GM18502 (cell line): ENCODE measurements around the gene ASTN1.

Experiments used
- ATAC-seq: cut with Tn5 transposase; IDR thresholded peaks from one replicate; pipeline ENCODE4 v1.9.1; 2021; ENCODE audit warnings: mild to moderate bottlenecking; ENCODE audit not compliant: unreplicated experiment, poor library complexity

ASTN1 gene

DNA sequence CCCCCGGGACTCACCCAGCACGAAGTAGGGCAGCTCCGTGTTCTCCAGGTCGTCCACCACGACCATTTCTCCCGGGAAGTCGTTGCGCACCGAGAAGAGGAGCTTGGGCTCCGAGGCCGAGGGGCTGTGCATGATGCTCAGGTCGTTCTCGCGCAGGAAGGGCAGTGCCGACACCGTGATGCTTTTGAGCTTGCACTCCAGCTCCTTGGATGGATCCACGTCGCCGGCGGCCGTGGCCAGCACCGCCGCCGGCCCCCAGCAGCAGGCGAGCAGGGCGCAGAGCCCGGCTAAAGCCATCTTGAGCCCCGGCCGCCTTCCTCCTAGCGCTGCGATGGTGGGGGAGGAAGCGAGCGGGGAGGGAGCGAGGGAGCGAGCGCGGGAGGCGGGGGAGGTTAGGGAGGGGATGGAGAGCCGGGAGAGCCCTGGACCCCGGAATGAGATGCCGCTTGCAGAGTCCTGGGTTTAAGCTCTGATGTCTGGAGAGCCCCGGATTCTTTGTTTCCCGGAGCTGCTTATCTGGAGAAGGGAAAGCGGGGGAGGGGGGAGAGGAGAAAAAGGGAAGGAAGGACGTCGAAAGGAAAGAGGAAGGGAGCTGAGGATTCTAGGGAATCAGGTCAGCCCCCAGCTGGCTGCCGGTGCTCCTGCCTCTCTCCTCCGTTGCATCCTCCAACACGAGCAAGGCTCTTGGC lies at the start of gene ASTN1:
ASTN1 (minus strand) TSS at position 333 of the 689 bp plus-strand sequence; CDS start at position 297, 36 bp downstream.
- no peak for ATAC-seq

DNA sequence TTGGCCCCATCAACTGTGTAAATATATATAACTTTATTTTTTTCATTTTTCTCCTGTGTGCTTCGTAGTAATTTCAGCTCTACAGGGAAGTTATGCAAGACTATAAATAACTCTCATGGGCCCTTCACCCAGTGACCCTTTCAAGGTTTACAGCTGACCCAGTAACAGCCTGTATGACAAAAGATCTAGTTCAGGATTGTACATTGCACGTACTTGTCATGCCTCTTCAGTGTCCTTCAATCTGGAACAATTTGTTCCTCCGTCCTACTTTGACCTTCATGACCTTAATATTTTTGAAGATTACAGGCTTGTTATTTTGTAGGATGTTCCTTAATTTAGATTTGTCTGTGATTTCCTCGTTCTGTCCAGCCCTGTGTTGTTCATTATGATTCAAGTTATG lies 46.7 kb upstream of the ASTN1 start:
- no peak for ATAC-seq

DNA sequence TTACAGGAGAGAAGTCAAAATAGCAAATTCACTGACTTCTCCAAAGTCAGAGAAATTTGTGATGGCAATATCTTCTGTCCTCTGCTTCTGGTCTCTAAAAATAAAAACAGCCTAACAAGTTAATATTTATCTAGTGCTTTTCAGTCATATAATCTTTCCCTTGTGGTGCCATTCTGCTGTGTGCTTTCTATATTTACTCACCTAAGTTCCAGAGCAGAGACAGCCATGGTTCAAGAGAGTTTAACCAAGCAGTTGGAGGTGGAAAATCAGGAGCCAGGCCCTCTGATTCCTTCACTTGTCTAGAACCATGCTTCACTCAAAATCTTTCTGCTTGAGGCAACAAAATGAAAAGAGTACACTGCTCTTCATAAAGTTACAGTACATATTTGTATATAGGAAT lies 45.6 kb upstream of the ASTN1 start:
- no peak for ATAC-seq

DNA sequence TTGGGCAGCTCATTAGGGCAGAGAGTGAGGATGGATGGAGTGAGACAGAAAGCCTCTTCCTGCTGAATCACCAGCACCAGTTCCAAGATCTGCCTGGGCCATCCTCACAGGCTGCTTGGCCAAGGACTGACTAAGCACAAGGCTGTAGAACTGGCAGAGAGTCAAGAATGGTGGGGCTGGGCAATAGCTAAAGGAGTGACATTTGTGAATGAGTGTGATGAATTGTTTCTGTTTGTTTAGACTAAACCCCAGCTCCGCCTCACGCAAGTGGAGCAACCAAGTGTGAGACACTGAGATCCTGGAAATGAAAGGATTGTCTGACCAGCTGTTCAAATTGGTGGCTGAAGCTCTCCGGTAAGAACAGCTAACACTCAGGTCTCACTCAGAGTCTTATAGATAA lies 44.8 kb upstream of the ASTN1 start:
- ATAC-seq = no peak

DNA sequence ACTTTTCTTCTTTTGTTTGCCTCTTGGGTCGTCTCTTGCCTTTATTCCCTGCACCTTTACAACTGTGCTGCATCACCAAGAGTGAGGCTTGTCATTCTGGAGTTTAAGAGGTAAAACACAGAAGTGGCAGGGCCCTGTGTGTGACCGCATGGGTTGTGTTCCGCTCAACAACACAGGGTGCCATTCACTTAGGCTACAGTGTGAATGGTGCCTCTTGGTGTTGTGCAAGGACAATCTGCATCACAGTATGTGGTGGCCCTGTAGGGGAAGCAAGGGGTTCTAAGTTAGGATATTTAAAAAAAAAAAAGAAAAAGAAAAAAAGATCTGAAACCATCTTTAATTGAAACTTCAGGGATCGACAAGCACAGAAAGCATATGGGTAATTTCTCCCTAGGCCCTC lies 44.4 kb upstream of the ASTN1 start:
- no peak for ATAC-seq

DNA sequence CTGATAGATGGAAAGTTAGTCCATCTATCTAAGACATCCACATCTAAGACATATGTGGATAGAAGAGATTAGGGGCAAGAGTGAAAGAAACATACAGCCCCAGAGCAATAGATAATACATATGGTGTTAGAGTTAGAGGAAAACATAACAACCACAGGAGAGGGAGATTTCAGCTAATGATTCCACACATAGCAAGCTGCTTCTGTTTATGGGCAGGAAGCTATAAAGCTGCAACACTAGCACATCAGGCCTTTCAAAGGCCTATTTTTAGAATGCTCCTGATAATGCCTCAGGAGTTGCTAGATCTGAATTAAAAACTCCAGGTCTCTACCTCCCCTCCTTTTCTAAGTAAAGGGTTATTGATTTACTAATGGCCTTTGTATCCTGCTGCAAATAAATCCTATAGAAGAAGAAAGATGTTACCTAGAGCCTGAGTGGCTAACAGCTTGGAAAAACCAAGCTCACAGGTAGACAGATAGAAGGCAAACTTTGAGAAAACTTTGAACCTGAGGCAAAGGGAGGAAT lies 42.4 kb upstream of the ASTN1 start:
- ATAC-seq = no peak

DNA sequence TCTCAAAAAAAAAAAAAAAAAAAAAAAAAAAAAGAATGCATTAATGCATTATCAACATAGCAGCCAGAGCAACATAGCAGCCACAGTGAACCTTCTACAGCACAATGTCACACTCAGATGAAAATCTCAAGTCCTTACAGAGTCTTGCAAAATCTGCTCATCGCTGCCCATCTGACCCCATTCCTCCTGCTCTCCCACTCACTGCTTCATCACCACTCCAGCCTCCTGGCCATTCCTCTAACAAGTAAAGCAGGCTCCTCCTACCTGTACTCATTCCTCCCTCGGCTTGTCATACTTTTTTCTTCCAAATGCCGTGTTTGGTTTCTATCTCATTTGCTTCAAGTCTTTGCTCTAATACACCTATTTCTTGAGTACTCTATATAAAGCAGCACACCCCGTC lies 35.8 kb upstream of the ASTN1 start:
- no peak for ATAC-seq

DNA sequence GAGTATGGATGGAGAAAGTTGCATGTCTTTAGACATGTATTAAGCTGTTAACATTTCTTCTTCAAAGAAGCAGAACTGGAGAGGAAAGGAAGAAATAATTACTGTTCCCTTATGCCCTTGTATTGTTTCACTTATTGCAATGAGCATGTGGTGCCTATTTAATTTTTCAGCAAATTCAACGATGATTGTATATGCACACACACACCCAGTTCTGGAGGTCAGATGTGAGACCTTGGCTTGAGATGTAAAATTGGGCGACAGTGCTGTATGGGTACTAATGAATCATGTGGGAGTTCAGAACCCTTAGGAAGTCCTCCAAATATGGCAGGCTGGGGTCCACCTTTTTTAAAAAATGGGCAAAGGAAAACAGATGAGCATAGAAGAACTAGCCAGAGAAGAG lies 33.7 kb upstream of the ASTN1 start:
- no peak for ATAC-seq

DNA sequence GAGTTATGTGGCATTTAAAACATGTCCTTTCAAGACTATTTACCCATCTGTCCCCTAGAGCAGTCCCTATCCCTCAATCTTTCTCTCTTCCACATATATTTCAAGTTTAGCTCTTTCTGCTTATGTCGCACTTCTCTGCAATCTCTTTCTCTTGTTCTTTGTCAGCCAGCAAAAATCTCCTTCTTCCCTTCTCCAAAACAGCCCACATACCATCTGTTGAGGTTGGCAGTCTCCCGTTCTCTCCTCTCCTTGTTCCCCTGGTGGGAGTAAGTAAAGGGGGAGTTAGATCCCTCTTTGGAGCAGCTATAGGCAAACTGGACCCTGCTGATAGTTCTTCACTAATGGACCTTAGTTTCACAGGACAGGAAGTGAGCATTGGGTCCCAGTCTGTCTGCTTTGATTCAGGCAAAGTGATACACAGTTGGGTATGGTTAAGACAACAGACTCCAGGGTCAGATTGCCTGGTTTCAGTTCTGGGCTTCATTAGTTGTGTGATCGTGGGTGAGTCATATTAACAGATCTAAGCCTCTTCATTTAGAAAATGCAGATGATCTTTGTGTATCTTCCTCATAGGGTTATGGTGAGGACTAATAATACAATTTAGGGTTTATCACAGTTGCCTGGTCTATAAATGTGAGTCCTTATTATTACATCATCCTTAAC lies 25.9 kb upstream of the ASTN1 start:
- ATAC-seq = no peak

DNA sequence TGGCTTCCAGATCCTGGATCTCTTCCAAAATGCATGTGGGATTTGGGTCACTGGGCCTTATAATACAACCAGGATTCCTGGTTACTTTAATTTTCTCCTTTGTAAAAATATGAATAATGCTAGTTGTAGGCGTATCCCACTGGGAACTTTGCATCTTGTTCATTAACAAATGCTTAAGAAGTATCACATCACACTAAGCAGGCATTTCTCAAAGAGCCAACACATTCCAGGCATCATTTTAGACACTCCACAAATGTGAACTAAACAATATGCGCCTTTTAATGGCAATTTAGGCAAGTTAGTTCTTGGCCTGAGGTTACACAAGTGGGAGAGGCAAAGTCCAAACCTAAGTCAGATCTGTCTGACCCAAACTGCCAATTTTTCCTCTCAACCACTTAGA lies 22.1 kb upstream of the ASTN1 start:
- no peak for ATAC-seq

DNA sequence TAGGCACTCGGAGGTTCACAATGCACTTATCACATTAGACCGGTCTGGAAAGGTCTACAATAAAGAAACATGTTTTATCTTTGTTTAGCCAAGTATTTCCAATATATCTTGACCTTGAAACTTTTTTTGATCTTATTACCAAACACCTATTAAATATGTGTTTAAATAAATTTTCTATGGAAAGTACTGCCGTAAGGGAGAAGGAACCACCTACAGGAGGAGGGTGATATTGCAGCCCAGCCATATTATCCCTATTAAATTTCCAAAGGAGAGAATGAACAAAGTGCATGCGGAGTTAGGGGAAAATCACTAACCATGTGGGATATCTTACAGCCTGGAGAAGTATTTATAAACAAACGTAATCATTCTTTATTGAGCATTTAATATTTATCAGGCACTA lies 20.7 kb upstream of the ASTN1 start:
- no peak for ATAC-seq

DNA sequence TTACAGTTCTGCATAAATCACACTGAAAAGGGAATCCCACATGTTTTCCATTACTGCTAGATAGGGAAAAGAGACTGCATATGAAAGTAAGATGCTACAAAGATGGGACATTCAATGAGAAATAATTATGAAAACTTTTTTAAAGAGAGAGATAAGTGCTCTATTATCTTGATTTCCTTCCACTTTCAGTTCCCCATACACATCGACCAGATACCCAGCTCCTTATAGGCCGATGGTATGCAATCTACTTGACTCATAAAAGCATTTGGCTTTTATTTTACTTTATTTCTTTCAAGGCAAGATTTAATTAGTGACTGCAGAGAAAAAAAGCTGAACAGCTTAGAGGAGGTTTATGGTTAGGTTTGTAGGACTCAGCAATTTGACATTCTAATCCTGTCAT lies 19.3 kb upstream of the ASTN1 start:
- no peak for ATAC-seq

DNA sequence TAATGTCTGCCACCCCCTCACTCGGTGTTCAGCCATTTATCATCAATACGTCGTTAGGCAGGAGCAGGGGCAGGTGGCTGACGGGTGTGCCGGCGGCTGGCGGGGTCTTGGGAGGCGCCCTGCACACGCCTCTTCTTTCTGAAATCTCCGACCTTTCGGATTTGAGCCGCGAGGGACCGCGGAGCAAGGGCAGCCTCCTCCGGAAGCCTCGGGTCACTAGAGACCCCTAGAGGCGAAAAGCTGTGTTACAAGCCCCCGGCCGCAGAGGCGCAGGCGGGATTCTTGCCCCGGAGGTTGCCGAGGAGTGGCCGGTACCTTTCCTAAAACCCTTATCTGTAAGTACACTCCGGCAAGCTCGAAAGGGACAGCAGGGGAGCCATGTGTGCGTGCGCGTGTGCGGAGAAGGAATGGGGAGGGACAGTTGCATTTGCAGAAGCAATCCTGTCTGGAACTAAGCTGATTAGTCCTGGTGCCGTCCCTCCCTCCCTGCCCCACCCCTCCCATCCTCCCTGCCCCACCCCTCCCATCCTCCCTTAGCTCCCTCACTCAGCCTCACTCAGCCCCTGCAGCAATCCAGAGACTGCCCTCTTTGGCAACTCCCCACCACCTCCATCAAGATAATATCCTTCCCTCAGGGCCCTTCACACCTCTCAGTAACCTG lies 17.2 kb upstream of the ASTN1 start:
- peak; percentile 94 for ATAC-seq

DNA sequence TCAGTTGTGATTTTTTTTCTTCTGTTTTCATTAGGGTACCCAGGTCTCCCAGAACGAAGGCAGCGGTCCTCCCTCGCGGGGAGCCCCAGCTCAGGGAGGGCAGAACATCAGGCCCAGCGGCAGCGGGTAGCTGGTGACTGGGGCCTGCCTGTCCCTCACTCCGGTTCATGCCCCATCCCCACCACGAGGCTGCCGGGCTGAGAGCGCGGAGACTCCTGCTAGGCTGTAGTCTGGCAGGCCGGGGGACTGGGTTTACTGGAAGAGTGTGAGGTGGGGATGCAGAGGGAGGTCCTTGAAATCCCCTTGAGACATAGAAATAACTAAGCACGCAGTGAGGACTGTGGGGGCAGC lies 16.7 kb upstream of the ASTN1 start:
- ATAC-seq = peak; percentile 24

DNA sequence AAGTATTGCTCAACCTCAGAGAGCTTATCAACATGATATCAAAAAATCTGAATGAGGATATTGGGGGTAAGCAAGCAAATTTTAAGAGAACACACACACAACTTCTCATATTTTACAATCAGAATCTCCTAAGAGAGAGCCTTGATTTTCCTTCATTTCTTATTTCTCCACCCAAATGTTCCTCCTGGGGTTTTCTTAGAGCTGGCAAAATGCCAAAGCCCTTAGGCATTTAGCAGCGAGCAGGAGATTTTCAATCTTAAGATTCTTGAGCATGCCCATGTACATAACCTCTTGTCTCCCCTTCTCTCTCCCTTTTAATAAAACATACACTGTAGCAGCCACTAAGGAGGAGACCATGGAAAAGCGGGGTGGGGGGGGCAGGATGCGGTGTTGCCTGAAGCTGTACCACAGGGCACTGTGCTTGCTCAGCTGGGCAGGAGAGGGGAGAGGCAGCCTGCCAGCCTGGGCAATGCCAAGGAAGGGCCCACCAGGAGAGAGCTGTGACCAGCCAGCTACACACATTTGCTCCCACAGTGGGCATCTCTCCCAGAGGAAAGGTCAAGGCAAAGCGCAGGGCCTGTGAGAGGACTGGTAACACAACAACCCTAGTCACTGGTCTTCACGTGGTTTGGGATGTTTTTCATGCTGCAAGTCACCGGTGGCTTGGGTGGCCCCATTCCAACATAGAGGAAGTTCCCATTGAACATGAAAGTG lies 10.6 kb upstream of the ASTN1 start:
- no peak for ATAC-seq

DNA sequence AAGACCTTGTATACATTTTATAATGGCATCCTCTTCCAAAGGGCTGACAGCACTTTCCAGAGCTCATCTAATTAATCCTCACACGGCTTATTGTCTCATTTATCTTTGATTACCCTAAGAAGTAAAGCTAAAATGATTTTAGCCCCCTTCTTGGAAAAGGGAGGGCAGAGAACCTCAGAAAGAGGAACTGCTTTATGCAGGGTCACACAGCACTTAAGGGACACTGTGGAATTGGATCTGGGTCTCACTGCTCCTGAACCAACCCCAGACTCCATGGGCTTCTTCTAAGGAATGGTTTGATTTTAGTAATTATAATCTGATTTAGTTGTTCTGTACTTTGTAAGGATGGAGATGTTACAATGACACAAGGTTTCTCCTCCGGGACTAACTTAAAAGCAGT lies 9.5 kb upstream of the ASTN1 start:
- no peak for ATAC-seq

DNA sequence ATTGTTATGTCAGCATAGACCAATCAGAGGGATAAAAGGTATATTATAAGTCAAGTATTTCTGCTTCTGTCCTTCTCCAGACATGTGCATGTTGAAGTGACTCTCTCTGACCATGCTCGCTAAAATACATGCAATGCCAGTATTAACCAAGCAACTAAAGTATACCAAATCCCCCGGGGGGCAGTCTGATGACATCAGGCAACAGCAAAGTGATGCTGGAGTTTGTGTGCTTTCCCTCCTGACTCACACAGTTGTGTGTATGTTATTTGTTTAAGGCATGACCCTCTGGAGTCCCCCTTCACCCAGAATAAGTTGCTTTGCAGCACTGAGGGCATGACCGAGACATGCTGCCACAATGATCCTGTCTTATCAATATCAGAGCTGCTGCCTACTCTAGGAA lies 8.4 kb upstream of the ASTN1 start:
- no peak for ATAC-seq

DNA sequence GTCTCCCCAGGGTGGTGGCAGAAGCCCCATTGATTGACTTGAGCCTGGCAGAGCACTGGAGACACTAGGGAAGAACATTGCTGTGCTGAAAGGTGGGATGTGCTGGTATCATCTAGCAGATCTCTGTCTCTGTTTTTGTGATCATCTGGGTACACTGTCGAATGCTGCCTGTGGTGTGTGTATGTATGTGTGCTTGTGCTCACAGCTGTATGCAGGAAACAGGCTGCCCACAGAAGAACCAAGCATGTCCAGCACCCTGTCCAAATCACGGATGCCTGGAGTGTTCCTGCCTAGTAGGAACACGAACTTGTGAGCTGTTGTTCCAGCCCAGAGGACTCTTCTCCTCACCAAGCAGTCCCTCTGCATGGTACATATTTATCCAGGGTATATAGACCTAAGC lies 7.8 kb upstream of the ASTN1 start:
- ATAC-seq = no peak

DNA sequence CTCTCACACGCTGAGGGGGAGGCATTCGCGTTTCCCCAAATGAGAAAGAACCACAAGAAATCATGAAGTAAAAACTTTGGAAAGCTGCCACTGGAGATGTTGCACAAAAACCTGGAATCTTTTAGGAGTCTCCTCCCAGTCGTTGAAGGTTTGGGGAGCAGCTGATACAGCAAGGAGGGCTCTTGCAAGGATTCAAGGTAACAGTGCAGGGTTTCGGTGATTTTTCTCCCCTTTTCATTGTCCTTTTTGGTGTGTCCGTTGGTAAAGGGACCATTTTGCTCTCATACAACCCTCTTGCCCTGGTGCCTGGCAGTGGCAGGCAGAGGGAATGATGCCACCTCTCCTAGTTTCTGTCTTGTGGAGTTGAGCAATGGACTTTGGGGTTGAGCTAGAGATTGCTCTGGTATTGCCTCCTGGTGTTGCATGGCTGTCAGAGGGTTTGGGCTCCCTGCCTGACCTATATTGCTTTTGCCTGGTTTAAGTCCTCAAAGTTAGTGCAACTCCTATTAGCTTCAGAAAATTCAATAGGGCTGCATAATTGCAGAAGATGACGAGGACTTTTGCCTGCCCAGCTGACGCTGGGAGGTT lies 7.1 kb upstream of the ASTN1 start:
- no peak for ATAC-seq

DNA sequence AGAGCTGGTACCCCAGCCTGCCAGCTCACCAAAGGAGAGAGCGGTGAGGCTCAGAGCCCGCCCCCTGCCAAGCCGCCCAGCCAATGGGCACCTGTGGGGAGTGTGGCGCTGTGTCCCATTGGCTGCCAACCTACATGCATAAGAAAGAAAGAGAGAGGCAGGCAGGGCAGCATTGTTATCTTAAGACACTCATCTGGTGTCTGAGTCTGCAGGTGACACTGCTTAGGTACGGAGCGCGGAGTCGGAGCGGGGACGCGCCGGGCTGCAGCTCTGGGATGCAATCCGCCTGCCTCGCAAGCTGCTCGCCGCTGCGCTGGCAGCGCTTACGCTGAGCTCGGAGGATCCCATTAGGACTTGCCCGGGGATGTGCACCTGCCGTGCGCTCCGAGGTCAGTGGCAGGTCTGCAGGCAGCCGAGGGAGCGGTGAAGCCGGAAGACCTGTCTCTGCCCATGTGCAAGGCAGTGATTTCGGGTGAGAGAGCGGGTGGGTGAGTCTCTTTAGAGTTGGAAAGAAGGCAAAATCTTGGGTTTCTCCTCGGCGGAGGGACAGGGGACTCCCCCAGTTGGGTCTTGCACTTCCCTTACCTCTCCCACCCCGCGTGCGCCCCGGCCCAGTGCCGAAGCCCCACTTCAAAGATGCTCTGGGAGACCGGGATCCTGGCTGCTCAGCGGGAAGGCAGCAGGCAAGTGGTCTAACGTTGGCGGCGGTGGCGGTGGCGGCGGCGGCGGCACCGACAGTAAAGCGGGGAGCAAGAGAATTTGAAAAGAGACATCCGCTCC lies 6.4 kb upstream of the ASTN1 start, which contains the start of gene BRINP2:
BRINP2 (plus strand) TSS at position 203 of the 780 bp plus-strand sequence. CDS start 58,919 bp downstream, outside the sequence.
- peak; percentile 97 for ATAC-seq
